ENCODE data around the gene VAX1. TPM values are rescaled to one million over a fixed set of nuclear protein-coding genes. Genes with fewer than 3 reads are reported as not detected.
A peak's percentile ranks its signal among the peaks of the same experiment; 100 is the strongest.

The VAX1 gene
- total RNA-seq, 1 experiment from 2014 or later: not detected

GRCh38 chr10:117137031-117137910 is 799 bp downstream of the VAX1 start:
- Histone ChIP-seq H3K27ac (ENCODE audit: low read depth, low read length) (no peak overlapping the region), H3K4me3 (replicated peaks in 1 of 2; ENCODE audit: low read depth in 1 of 2, low read length in 2 of 2) (peak overlapping the region in 1 of 2 experiments; percentile 13; a peak in 1 of 4 replicates), H3K27me3 (ENCODE audit: insufficient read depth, low read length) (peaks cover 7% of the 10 kb centered on the region; the same call in 1 of the 2 replicates), H4K20me1 (ENCODE audit: insufficient read depth) (no peaks in the 10 kb centered on the region), H3K4me1 (ENCODE audit: control insufficient read depth in 1 of 2, insufficient read depth in 2 of 2, low read length in 2 of 2) (no peaks in the 10 kb centered on the region), H3K36me3 (ENCODE audit: control insufficient read depth in 1 of 2, insufficient read depth in 2 of 2, low read length in 2 of 2) (no peaks in the 10 kb centered on the region), H3K4me2 (ENCODE audit: low read length) (peak overlapping the region; percentile 53), H3K9ac (ENCODE audit: low read length) (peak overlapping the region; percentile 7; the same call in 1 of the 2 replicates), H2AFZ (ENCODE audit: low read depth, low read length, poor library complexity, severe bottlenecking) (no peak overlapping the region), H3K79me2 (ENCODE audit: insufficient read depth, low read length) (no peaks in the 10 kb centered on the region), H3K9me2 (ENCODE audit: insufficient read depth) (no peaks in the 10 kb centered on the region), H3K9me3 (ENCODE audit: control insufficient read depth in 1 of 2, insufficient read depth in 1 of 2, low read depth in 1 of 2, low read length in 2 of 2) (no peaks in the 10 kb centered on the region)
- TF ChIP-seq, protein P1, sequence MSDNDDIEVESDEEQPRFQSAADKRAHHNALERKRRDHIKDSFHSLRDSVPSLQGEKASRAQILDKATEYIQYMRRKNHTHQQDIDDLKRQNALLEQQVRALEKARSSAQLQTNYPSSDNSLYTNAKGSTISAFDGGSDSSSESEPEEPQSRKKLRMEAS (IDR thresholded peaks at IDR 0.05): no peak
- no peak for TF ChIP-seq ZBTB33 (IDR thresholded peaks at IDR 0.05; ENCODE audit: extremely low read depth, insufficient replicate concordance, low read length)
- TF ChIP-seq, protein P2, sequence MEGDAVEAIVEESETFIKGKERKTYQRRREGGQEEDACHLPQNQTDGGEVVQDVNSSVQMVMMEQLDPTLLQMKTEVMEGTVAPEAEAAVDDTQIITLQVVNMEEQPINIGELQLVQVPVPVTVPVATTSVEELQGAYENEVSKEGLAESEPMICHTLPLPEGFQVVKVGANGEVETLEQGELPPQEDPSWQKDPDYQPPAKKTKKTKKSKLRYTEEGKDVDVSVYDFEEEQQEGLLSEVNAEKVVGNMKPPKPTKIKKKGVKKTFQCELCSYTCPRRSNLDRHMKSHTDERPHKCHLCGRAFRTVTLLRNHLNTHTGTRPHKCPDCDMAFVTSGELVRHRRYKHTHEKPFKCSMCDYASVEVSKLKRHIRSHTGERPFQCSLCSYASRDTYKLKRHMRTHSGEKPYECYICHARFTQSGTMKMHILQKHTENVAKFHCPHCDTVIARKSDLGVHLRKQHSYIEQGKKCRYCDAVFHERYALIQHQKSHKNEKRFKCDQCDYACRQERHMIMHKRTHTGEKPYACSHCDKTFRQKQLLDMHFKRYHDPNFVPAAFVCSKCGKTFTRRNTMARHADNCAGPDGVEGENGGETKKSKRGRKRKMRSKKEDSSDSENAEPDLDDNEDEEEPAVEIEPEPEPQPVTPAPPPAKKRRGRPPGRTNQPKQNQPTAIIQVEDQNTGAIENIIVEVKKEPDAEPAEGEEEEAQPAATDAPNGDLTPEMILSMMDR (IDR thresholded peaks at IDR 0.05 in 2 of 3, conservative IDR thresholded peaks at IDR 0.05 in 1 of 3; ENCODE audit: borderline replicate concordance in 1 of 3, insufficient read depth in 1 of 3, low read depth in 2 of 3, low read length in 2 of 3): no peak
- TF ChIP-seq RAD21 (IDR thresholded peaks at IDR 0.05; ENCODE audit: low read depth): no peak
- no peak for TF ChIP-seq REST (IDR thresholded peaks at IDR 0.05; ENCODE audit: low read depth)
- RAD21 ChIA-PET (ENCODE audit: low non-redundant PET in 1 of 2, low total read pairs in 2 of 2, uncharacterized antibody in 2 of 2, unreplicated experiment in 2 of 2): no interaction called here
- BruUV-seq (replicated peaks): no TSS peak
- intact Hi-C loops (cut with micrococcal nuclease): no loop called here
- no peak for DNase-seq (ENCODE audit: low read depth, low spot score)
- CTCF ChIA-PET: no interaction called here
- POLR2A ChIA-PET: no interaction called here
- ATAC-seq: peak; percentile 49

All from HCT116 (cell line).